Upper lobe of left lung (tissue), 4 donors: Measurements from ENCODE around the gene SAFB.

ENCODE experiments used
- CTCF ChIP-seq, 6 experiments: fragments of 450-650 bp in 4 of 6; fragments of 200-600 bp in 2 of 6; sonication (generic) in 2 of 6; IDR thresholded peaks; one replicate each; pipeline ENCODE4 v1.5.1; 2016 to 2019; ENCODE audit warnings: antibody characterized with exemption in 6 of 6
- EP300 ChIP-seq, 4 donors: sonication (generic); formaldehyde crosslinking; IDR thresholded peaks; one replicate each; pipeline ENCODE4 v1.5.1; 2017; ENCODE audit warnings: antibody characterized with exemption in 4 of 4, control low read depth in 2 of 4
- POLR2A ChIP-seq, 4 donors: fragments of 450-650 bp; IDR thresholded peaks; one replicate each; pipeline ENCODE4 v1.5.1; 2016 to 2017; ENCODE audit warnings: antibody characterized with exemption in 4 of 4, mild to moderate bottlenecking in 2 of 4

GRCh38 chr19:5624741-5625278 lies 1.9 kb downstream of the SAFB start:
- TF ChIP-seq POLR2A (IDR thresholded peaks at IDR 0.05) (no peak), CTCF (IDR thresholded peaks at IDR 0.05) (no peak), EP300 (IDR thresholded peaks at IDR 0.05) (no peak)
